Fibroblast of pulmonary artery (primary cell): ENCODE results near the gene NGDN.
"Not testable (repeated sequence)": the region's sequence is repeated elsewhere in the genome, so short reads cannot be mapped to it uniquely, and the experiment has no call there.

ENCODE experiments used
- DNase-seq: peaks from one replicate; pipeline ENCODE4 v3.0.0-alpha.2; 2010; ENCODE audit warnings: low read depth
- H3K4me3 ChIP-seq: replicated peaks from 2 replicates; pipeline ENCODE4 v1.5.1; 2011; ENCODE audit warnings: low read depth, mild to moderate bottlenecking, control low read depth, low read length, moderate library complexity
- CTCF ChIP-seq: IDR thresholded peaks from 2 replicates; pipeline ENCODE4 v1.5.1; 2011; ENCODE audit warnings: mild to moderate bottlenecking, control low read depth, low read length, inconsistent platforms; ENCODE audit errors: missing control alignments

The NGDN gene

GRCh38 chr14:23447361-23448350 is 21.8 kb upstream of the NGDN start:
- H3K4me3 ChIP-seq, result no peak overlapping the region
- no peak for DNase-seq
- no peak for TF ChIP-seq CTCF

GRCh38 chr14:23449314-23449713 is 20.2 kb upstream of the NGDN start:
- no peak for TF ChIP-seq CTCF
- no peak for DNase-seq
- no peak overlapping the region for H3K4me3 ChIP-seq

- no peak overlapping the region for H3K4me3 ChIP-seq
- DNase-seq, result no peak
- TF ChIP-seq CTCF, result no peak
These were observed 19.1 kb upstream of the NGDN start for GRCh38 chr14:23450379-23450778.

GRCh38 chr14:23452237-23452636 is 17.3 kb upstream of the NGDN start:
- H3K4me3 ChIP-seq, result no peak overlapping the region
- TF ChIP-seq CTCF, result no peak
- DNase-seq, result no peak

GRCh38 chr14:23454445-23454856 is 15.1 kb upstream of the NGDN start:
- no peak for TF ChIP-seq CTCF
- no peak for DNase-seq
- H3K4me3 ChIP-seq, result no peak overlapping the region

- peak; percentile 15 for DNase-seq
- not testable (repeated sequence) for H3K4me3 ChIP-seq
- TF ChIP-seq CTCF, result peak; percentile 38
These were observed 12.5 kb upstream of the NGDN start for GRCh38 chr14:23456883-23457586.
